ENCODE data around the gene PRKG1.

Gene PRKG1

DNA sequence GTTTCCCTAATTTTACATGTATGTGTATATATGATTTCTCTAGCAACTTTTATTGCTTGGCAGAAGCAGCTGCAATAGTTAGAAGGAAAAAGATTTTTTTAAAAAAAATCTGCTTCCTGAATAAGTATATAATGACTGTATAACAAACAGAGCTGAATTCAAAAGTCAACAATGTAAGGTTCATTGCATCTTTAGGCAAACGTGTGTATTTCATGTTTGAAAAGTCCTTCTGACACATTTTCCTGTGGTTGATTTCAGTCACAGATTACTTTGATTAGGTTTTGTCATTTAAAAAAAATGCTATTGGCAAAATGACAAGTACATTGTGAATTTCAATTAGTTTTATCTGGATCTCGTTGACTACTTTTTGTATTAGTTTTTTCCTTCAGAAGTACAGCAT lies 394.1 kb downstream of the PRKG1 start:
- no peak for DNase-seq

DNA sequence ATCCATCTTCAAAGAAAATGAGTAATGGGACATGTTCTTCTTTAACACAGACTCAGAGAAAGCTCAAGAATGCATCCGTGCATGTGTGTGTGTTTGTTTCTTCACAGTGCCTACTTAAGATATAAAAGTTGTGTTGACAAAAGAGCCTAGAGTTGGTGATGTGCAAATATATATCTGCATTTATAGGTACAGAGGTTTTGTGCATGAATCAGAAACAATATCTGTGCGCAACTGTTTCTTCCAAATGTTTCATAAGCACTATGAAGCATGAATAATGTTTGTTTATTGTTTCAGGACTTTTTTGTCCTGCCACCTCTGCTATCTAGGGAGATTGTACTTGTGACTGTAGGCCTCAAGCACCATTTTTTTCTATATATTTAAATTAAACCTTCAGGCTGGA lies 395.4 kb downstream of the PRKG1 start:
- DNase-seq, result no peak

- DNase-seq, result no peak
Measured at GRCh38 chr10:51471271-51471670, 397.0 kb downstream of the PRKG1 start.

DNA sequence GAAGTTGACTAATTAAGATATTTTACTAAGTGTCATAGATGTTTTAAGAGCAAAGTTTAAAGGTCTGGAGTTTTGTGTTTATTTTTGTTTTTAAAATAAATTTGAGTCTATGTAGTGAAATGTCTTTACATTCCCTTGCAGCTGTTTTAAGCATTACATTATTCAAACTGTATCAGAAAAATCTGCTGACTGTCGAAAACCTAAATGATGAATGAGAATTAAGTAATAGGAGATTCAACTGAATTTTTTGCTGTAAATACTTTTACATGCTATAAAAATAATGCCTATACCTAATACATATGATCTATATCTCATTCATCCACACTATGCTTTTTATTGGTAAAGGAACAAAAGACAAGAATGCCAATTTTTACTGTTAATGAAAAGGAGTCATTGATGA lies 397.9 kb downstream of the PRKG1 start:
- DNase-seq, result no peak

- no peak for DNase-seq
Measured at GRCh38 chr10:51479711-51480110, 405.4 kb downstream of the PRKG1 start.

DNA sequence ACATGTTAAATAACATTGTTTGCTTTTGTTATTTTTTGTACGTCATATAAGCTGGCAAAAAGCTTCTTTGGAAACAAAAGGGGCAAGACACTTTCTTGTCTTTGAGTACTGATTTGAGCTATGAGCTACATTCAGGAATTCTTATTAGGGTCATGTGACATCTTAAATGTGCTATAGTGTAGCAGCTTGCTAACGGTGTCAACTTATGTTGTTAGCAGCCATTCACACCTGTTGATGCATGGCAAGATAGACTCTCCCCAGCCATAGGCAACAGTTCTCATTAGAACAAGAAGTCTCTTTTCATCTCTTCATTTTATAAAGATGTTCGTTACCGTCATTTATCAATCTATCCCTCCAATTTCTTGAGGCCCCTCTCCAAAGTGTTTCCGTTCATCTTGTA lies 411.4 kb downstream of the PRKG1 start:
- no peak for DNase-seq

GRCh38 chr10:51487576-51487975 lies 413.3 kb downstream of the PRKG1 start:
- DNase-seq, result no peak

GRCh38 chr10:51488766-51489408 lies 414.6 kb downstream of the PRKG1 start:
- DNase-seq, result no peak

DNA sequence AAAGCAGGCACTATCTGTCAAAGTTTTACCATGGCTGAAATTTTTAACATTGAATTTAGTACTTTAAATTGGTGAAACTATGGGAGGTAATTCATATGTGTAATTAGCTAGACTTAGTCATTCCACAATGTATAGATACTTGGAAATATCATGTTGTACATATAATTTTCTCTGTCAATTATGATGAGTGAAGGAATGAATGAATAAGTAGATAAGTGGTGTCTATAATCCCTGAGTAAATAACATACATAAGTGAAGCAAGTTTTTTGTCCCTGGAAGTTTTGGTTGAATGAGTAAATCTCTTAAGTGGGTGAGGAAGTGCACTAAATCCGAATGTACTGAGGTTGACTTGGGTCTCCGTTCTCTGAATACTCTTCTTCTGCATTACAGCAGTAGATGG lies 424.1 kb downstream of the PRKG1 start:
- no peak for DNase-seq

DNA sequence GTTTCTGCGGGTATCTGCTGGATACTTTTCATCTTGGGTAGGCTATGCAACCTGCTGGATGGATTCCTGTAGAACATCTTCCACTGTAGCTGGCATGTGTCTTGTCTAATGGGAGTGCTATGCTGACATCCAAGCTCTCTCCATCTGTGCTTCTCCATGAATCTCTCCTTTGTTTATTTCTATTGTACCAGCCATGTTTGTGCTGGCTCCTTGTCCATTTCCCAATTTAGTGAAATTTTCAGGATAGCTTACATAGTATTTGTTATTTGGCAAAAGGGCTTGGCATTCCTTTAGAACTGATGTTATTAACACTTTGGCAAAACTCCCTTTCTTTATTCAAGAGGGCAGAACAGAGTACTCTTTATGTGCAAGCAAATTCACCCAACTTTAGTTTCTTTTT lies 427.1 kb downstream of the PRKG1 start:
- no peak for DNase-seq

DNA sequence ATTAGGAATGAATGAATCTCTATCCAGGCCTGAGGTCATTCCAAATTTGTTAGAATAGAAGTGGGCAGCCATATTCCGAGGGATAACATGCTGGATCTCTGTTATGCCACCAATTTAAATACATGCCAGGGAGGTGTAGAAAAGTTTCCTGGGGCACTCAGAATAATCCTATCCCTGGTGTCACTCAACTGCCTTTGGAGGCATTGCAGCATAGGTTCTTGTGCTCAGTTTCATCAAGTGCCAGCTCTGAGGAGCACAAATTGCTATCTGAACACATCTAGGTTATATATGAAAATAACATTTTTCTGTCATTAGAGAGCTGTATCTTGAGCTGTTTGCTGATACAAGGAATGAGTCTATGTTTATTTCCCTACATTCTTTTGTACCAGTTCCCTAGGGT lies 427.8 kb downstream of the PRKG1 start:
- DNase-seq, result no peak

DNA sequence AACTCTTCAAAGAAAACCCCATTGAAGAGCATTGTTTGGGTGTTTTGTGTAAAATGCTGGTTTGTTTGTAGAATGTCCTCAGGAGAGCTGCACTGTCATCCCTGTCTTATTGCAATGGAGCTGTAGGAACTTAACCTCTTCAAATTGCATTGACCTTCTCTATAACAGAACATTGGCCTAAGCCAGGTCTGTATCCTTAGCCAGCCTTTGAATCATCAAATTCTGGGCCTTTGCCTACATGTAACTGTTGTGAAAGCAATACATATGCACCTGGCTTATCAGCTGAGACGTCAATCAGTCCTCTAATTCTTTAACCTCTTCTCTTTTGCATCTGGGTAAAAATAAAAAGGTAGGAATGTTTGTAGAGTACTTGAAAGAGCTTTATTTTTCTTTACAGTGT lies 429.1 kb downstream of the PRKG1 start:
- DNase-seq, result no peak

GRCh38 chr10:51507476-51507875 lies 433.2 kb downstream of the PRKG1 start:
- DNase-seq, result no peak

GRCh38 chr10:51508156-51508555 lies 433.9 kb downstream of the PRKG1 start:
- no peak for DNase-seq

- DNase-seq, result no peak
Measured at GRCh38 chr10:51510231-51510630, 435.9 kb downstream of the PRKG1 start.

GRCh38 chr10:51521605-51522004 lies 447.3 kb downstream of the PRKG1 start:
- no peak for DNase-seq

DNA sequence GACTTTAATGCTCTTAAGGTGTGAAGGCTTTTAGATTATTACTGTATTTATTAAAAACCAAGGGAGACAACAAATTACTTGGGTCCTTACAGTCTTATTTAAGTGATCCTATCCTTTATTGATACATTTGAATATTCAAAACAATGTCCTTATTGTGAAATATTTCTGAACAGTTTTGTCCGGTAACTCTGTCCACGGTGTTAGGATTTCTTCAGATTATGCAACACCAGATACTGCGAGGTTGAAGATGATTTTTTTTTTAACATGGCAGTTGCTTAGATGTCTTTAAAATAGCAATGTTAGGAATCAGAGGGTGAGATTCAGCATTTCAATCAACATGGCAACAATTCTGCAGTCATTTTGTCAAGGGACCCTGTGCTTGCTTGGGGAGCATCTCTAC lies 448.6 kb downstream of the PRKG1 start:
- no peak for DNase-seq

- no peak for DNase-seq
Measured at GRCh38 chr10:51523440-51523839, 449.2 kb downstream of the PRKG1 start.

DNA sequence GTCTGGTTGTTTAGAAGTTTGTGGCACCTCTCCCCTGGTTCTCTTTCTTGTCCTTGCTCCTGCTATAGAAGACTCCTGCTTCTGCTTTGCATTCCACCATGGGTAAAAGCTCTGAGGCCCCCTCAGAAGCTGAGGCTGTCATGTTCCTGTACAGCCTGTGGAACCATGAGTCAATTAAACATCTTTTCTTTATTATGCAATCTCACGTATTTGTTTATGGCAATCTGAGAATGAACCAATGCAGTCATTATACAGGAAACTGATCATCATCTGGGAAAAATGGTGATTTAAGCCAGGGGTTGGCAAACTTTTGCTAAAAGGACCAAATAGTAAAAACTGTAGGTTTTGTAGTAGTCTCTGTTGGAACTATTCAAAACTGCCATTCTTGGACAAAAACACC lies 449.8 kb downstream of the PRKG1 start:
- DNase-seq, result no peak

DNA sequence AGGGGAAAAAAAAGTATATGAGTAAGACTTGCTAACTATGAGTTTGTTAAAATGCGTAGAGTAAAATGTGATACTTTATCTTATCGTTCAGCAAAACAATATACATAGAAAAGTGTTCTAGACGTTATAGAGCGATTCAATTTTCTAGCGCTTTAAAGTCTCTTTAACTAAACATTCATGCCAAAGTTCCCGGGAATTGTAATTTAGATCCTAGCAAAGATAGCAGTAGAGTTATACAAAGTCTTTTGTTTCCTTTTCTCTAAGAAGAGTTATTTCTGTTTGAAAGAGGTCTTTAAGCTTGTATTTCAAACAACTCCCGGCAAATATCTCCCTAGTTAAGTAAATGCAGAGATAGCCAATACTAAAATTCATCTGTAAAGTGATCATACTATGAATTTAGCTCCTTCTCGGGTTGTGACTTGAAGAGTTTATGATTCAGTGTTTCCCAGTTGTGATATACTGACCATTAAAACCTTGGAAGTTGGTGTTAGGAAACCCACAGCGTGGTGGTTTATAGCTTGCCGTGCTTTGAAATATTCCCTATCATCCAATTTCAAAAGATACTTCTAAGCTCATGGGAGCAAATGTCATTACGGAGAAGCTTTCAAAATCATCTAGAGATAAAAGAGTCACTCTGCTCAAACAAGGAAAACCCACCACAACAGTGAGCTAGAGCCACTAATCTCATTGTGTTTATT lies 453.4 kb downstream of the PRKG1 start:
- DNase-seq, result no peak

- DNase-seq, result no peak
Measured at GRCh38 chr10:51528527-51528926, 454.2 kb downstream of the PRKG1 start.

DNA sequence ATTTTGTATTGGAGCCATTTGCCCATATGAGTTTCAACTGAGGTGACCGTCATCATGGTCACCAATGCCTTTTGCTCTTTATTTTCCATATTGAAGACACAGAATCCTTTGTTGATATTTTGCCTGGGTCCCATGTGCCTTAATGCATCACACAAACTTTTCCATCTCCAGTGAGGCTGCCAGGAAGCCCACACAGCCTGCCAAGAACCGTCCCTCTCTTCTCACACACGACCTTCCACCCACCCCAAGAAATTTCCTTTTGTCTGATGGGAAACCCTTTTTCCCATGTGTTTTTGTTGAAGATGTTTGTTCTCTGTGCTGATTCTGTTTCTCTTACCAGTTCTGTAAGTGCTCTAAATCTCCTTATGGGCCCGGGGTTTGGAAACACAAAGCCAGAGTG lies 456.3 kb downstream of the PRKG1 start:
- no peak for DNase-seq

DNA sequence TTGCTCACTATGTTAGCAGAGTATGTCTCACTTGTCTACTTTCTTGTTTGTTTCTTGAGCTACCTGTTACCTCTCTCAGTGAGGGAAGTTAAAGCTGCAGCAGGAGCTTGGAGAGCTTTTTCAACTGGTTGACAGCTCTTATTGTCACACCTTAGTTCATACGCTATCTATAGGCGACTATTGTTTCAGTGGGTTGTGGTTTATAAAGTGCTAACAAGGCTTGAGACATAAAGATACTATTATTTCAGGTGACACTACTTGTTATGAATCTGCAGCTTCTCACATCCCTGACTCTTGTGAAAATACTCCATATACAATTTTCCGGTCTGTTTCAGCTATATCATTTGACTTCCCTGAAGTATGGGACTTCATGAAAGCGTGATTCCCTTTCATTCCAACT lies 457.8 kb downstream of the PRKG1 start:
- DNase-seq, result no peak

DNA sequence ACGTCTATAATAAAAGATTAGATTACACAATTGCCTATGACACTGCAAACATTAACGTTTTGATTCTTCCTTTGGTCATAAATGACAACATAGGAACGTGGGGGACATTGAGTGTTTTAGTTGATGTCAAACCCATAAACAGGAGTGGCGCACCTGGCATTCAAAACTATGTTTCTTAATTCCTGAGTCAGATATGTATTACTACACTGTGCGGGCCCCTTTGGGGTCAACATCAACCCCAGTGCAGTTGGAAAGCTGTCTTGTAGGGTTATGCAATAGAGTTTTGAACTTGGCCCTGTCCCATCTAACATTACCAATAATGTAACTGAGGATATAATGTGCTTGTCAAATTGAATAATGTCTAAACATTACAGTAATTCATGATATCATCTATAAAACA lies 468.6 kb downstream of the PRKG1 start:
- no peak for DNase-seq

- DNase-seq, result no peak
Measured at GRCh38 chr10:51544933-51545332, 470.6 kb downstream of the PRKG1 start.

Data from activated naive CD4-positive, alpha-beta T cell treated with Interleukin-2 at 50 U/mL for 16 hours (primary cell).